ENCODE data around the gene PSKH1.

Gene PSKH1

DNA sequence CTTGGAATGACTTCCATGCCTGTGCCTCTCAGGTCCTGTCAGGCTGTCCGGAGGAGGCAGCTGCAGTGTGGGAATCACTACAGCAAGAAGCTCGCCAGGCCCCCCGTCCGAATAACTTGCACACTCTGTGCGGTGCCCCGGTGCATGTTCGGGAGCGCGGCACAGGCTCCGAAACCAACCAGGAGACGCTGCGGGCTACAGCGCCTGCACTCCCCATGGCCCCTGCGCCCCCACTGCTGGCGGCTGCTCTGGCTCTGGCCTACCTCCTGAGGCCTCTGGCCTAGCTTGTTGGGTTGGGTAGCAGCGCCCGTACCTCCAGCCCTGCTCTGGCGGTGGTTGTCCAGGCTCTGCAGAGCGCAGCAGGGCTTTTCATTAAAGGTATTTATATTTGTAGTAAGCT is 7.1 kb upstream of the PSKH1 start:
- TF ChIP-seq CTCF (IDR thresholded peaks at IDR 0.05; ENCODE audit: control extremely low read depth, extremely low read depth, low read depth, missing control alignments) = no peak
- CTCF ChIA-PET = interaction anchor here (0.9 to 5.7 kb wide), 12 partner anchors 9 to 365 kb away, joined by 3 to 72 read pairs (median 4); partner anchors contain the start of gene EDC4
- DNase-seq (ENCODE audit: extremely low spot score) = no peak
- POLR2A ChIA-PET = no interaction called here

- no peak for DNase-seq (ENCODE audit: extremely low spot score)
- ChIA-PET POLR2A (interaction anchor here (0.6 kb wide), 1 partner anchor 154 kb away, joined by 4 read pairs; no protein-coding TSS in a partner anchor), CTCF (interaction anchor here (0.9 to 5.7 kb wide), 12 partner anchors 9 to 365 kb away, joined by 3 to 72 read pairs (median 4); partner anchors contain the start of gene EDC4)
- TF ChIP-seq CTCF (IDR thresholded peaks at IDR 0.05; ENCODE audit: control extremely low read depth, extremely low read depth, low read depth, missing control alignments) = no peak
These were observed 6.7 kb upstream of the PSKH1 start for GRCh38 chr16:67886387-67886786.

DNA sequence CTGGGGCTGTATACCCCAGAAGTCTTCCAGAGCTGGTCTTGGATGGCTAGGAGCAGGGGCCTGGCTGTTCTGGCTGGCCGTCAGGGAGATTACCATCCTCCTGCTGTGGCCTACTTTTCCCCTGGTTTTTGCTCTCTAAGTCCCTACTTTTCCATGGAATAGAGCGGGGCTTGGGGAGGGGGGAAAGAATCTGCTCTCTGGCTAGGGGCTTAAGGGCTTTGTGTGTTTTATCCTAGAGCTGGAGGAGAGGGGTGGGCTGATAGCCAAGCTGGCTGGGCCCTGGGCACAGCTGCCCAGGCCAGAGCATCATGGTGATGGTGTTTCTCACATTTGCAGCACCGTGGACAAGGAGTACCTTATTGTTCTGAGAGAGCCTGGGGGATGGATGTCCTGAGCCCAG is 4.7 kb upstream of the PSKH1 start:
- ChIA-PET POLR2A (no interaction called here), CTCF (interaction anchor here (1.0 to 2.3 kb wide), 4 partner anchors 12 to 177 kb away, joined by 3 to 10 read pairs (median 4); no protein-coding TSS in a partner anchor)
- DNase-seq (ENCODE audit: extremely low spot score) = no peak
- TF ChIP-seq CTCF (IDR thresholded peaks at IDR 0.05; ENCODE audit: control extremely low read depth, extremely low read depth, low read depth, missing control alignments) = no peak

DNA sequence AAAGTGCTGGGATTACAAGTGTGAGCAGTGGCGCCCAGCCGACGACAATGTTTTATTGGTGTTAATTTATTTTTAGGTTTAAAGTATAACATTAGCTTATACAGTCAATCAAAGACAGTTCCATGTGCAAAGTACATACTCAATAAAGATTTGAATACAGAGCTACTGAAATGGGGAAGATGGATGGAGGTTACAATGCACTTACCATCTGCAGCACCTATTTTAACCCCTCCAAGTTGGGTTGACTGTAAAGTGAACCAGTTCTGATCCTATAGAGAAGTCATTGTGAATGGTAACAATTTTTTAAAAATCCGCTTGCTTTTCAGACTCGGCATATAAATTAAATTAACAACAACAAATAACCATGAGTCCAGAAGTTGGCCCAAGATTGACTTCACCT is 679 bp upstream of the PSKH1 start:
- DNase-seq (ENCODE audit: extremely low spot score) = no peak
- no peak for TF ChIP-seq CTCF (IDR thresholded peaks at IDR 0.05; ENCODE audit: control extremely low read depth, extremely low read depth, low read depth, missing control alignments)
- CTCF ChIA-PET = interaction anchor here (0.9 to 4.6 kb wide), 7 partner anchors 9 to 149 kb away, joined by 3 to 53 read pairs (median 3); partner anchors contain the start of gene NRN1L
- POLR2A ChIA-PET = interaction anchor here (0.5 to 1.2 kb wide), 3 partner anchors 10 to 36 kb away, joined by 3 to 6 read pairs (median 4); no protein-coding TSS in a partner anchor

GRCh38 chr16:67893743-67894399 is 817 bp downstream of the PSKH1 start:
- no peak for TF ChIP-seq CTCF (IDR thresholded peaks at IDR 0.05; ENCODE audit: control extremely low read depth, extremely low read depth, low read depth, missing control alignments)
- no peak for DNase-seq (ENCODE audit: extremely low spot score)
- ChIA-PET POLR2A (no interaction called here), CTCF (interaction anchor here (1.3 to 4.6 kb wide), 4 partner anchors 10 to 78 kb away, joined by 3 to 53 read pairs (median 7); partner anchors contain the start of gene NRN1L)

DNA sequence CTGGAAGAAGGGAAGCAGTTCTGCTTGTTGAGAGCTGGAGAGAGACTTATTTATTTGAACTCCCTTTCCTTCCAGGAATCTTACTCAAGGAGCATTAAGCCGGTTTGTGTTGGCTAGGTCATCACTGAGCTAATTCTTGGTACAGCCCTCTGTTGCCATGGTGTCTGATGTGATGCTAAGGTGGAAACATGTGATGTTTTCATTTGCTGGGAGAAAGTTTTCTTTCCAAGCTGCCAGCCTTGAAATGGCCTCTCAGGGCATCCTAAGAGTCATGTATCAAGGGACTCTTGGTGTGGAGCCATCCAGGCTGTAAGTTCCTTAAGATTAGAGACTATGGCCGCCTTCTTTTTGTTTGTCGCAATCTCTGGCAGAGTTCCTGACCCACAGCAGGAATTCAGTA is 4.2 kb downstream of the PSKH1 start:
- no peak for TF ChIP-seq CTCF (IDR thresholded peaks at IDR 0.05; ENCODE audit: control extremely low read depth, extremely low read depth, low read depth, missing control alignments)
- ChIA-PET POLR2A (no interaction called here), CTCF (interaction anchor here (0.8 to 2.4 kb wide), 11 partner anchors 11 to 376 kb away, joined by 3 to 13 read pairs (median 4); partner anchors contain the start of genes CTRL and NRN1L)
- no peak for DNase-seq (ENCODE audit: extremely low spot score)

Data from GM10248 (cell line).